DLD1 (cell line): ENCODE results near the gene ANTXR1.

Experiments used
- in situ Hi-C: cut with HindIII; loops from 2 replicates; pipeline ENCODE4 v1.10.0; 2017; ENCODE audit warnings: low sequenced_read_pairs

ANTXR1 gene

DNA sequence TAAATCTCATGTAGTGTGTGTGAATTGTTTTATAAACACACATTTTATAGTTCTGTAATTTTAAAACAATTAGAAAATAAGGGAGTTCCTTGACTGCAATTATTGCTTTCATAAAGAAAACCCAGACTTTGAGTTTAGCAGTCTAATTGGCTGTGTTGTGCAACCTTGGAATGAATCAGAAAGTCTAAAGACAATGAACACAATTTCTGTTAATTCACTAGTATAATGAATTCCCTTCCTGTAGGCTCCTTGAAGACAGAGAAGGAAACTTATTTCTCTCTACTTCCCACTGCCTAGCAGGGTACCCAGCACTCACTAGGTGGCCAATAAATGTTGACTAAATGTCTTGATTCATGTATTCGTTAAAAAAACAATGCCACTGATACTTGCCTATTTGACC, 79.9 kb downstream of the ANTXR1 start:
- in situ Hi-C loops, result no loop called here

DNA sequence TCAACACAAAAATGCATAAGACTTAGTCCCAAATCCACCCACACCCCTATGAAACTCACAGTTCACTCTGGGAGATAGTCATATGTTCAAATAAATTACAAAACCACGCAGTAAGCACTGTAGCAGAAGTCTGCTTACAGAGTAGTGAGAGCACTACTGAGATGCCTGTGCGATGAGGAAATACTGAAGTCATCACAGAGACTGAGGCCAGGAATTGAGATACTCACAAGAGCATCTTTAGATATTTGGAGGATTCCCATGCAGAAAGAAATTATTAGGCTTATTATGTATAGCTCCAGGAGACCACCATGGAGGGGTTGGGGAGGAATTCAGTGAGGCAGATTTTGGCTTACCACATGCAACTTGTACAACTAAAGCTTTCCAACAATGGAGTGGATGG, 82.3 kb downstream of the ANTXR1 start:
- in situ Hi-C loops, result no loop called here

DNA sequence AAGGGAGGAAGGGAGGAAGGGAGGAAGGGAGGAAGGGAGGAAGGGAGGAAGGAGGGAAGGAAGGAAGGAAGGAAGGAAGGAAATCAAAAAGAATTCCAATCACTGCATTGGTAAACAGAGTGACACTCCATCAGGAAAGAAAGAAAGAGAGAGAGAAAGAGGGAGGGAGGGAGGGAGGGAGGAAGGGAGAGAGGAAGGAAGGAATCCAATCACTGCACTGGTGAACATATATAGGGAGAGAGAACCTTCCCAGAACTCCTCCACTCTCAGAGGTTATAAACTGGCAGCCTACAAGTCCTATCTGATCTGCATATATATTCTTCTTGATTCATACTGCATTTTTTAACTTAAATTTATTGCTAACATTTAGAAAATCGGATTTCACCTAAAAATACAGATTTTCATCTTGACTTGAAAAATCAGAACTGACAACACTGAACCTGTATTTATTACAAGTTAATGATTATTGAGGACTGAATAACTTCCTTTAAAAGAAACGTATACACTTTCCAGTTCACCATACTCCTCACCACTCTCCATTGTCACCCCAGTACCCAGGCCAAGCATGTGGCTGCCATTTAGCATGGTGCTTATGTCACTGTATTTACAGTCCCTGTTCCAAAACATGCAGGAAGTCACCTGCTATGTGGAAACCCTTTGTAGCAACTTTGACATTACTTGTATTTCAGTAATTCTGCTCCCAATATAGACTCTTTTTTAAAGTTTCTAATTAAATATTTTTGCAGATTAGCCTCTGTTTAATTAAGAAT, 83.5 kb downstream of the ANTXR1 start:
- in situ Hi-C loops, result no loop called here

DNA sequence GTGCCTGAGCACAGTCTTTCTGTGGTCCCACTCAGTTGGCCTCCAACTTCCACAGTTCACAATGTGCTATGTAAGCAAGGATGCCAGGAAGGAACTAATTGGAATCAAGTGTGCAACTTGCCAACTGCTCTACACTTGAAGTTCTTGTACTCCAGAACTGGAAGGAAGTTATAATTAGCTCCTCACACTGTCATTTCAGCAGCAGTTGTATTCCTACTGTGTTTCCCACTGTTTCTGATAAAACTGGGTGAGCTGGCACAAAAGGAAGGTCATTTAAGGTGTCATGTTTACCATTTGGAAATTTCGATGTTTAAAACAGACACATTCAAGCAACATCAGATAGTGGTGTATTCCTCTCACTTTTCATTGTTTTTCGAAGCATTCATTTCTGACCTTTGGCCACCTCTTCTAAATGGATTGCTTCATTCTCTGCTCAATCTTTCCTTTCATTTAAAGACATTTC, 84.2 kb downstream of the ANTXR1 start:
- in situ Hi-C loops, result no loop called here

DNA sequence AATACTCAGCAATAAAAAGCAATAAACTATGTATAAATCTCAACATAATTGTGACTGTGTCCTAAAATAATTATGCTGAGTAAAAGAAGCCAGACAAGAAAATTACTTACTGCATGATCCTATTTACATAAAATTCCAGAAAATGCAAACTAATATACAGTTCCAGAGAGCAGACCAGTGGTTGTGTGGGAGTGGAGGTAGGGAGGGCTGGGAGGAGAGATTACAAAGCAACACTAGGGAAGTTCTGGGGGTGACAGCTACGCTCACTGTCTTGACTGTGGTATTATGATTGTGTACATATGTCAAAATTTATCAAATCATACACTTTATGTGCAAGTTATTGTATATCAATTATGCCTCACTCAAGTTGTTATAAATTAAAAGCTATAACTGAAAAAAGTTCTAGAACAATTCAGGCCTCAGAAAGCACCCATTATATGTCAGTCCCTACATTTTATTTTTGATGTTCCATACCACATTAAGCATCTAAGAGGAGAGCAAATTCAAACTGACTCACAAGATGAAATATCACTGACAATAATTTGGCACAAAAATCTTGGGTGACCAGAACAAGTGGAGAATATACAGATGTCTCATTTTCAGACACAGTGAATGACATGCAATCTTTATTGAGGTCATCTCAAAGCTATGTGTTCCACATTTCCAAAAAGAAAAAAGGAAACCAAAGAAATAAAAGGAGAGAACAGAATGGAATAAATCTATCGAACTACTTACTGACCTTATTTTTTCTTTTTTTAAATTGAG, 85.1 kb downstream of the ANTXR1 start:
- in situ Hi-C loops, result no loop called here

DNA sequence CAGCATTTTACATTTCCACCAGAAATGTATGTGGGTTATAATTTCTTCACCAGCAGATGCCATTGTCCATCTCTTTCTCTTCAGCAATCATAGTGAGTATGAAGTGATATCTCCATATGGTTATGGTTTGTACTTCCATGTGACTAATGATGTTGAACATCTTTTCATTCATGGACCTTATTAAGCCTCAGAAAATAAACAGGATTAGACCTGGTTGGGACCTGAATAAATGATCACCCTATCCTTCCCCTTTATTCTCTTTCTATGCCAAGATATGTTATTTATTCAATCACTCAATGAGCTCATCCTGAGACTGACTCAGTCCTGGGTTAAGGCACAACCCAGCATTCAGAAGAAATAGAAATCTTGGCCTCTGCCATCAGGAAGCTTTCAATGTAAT, 86.6 kb downstream of the ANTXR1 start:
- in situ Hi-C loops, result no loop called here

DNA sequence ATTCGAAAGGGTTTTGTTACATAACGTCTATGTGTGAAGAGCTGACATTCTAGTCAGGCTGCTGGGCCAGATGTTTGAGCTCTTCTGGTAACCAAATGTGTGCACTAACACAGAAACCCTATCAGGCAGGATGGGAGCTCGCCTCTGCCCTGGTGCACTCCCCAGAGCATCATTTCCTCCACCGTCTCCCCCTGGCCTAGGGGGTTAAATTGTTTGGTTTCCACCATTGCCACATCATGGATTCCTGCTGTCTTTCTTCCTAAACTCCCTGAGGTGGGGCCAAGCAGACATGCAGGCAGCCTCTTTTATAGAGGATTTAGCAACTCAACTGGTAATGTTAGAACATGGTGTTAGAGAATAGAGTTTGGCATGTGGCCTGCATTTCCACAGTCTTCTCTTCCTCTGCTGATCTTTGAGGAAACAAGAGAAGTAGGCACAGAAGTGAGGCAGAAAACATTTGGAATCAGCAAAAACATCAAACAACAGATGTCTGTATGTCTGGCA, 87.3 kb downstream of the ANTXR1 start:
- in situ Hi-C loops, result no loop called here

DNA sequence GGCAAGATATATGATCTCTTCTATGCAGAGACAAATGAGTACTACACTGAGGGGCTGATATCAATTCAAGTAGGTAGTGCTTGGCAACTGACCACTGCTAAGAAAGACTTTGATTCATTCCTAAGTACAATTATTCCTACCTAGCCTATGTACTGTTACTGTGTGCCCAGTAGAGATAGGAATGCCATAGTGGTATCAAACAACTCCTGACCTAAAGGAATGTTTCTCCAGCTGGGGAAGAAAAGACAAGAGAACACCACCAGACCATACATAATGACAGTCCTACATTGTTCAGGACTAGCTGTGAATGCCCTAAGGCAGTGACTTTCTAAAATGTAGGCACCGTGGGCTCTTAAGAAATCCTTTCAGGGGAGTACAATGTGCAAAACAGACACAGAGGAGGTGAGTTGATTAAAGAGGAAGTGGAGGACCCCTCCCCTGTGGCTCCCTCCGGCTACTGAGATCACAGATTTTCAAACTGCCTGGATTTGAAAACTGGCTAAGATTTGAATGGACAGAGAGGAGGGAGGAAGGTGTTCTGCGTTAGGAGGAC, 89.1 kb downstream of the ANTXR1 start:
- in situ Hi-C loops, result no loop called here

DNA sequence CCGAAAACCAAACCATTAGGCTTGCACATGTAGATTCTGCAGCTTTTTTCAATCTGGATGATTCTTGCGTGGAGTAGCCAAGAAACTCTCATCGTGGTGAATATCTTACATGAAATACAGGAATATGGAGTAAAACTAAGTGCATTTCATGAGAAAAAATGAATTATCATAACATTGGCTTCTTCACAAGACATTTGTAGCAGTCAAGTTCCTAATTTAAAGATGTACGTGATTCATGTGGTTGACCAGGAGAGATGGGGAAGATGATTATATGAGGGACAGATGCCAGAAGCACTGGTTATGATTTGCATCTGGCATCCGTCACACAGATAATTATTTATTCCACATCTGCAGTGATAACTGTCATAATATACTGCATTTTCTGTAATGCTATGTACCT, 90.4 kb downstream of the ANTXR1 start:
- in situ Hi-C loops, result no loop called here

DNA sequence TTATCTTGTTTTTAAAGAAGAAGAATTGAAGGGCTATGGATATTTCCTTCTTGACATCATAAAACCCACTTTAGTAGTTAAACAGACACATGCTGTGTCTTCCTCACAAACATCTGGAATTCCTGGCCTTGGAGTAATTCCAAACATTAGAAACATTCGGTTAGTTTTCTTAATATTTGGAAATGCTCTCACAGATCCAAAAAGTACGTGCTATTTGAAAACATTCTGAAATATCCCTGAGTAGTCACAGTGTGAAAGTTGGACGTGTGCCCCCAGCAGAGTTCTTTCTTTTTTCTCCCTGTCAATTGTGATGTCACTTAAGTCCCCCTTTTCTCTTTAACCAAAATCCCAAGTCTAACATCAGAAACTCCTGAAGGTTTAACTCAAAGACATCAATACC, 91.3 kb downstream of the ANTXR1 start:
- in situ Hi-C loops, result no loop called here

DNA sequence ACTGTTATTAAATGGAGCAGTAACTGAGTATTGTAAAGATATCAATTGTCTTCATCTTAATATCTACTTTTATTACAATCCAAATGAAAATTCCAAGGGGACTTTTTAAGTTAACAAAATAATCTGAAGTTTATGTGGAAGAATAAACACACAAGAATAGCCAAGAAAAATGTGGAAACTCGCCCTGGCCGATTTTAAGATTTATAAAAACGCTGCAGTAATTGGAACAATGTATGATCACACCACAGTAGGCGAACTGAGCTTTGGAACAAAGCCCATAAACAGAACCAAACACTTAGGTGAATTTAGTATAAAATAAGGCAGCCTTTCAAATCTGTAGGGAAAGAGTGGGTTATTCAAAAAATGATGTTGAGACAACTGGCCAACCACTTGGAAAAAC, 96.3 kb downstream of the ANTXR1 start:
- in situ Hi-C loops, result no loop called here

DNA sequence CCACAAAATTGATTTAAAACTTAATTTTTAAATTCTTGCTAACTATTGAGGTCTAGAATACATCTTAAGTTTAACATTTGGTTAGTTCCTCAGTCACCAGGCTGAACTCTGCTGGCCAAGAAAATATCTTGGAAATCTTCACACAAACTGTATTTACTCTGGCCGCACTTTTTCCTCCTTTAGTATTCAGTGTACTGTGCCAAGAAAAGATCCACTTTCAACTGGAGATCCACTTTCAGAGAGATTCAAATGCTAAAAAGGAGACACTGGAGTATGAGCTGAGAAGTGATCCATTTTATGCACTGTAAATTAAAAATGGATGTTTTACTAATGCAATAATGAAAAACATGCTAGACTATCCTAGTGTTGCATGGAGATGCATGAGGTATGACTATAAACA, 98.1 kb downstream of the ANTXR1 start:
- in situ Hi-C loops, result no loop called here

DNA sequence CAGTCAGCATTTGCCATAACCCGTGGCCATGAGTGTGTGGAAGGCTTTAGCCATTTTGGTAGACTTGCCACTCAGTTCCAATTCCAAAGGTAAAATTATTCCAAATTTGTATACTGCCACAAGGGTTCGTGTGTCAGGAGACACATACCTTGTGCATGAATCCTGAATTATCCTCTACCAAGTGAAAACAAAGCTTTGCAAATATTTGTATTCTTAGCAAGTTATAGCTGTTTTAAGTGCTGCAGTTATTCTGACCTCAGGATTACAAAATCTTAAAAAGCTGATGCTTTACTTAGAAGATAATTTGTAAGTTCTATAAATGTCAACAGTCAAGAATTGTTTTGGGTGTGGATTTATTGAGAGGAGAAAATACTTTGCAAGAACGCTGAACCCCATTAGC, 100.6 kb downstream of the ANTXR1 start:
- in situ Hi-C loops, result no loop called here

DNA sequence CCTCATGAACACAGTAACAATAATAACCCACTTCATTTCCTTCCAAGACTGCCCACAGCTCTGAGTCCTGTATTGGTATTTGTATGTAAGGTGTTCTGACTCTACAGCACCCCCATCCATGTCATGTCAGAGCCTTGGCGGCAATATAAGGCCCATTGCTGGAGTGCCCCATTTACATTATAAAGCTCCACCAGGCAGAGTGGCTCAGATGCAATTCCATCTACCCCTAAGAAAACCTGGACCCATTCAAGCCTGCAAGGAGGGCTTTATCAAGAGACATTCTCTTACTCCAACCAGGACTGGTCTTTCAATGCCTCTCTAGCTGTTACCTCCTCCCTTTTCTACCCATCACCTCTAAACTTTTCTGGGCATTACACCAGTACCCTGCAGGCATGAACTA, 101.6 kb downstream of the ANTXR1 start:
- in situ Hi-C loops, result no loop called here

DNA sequence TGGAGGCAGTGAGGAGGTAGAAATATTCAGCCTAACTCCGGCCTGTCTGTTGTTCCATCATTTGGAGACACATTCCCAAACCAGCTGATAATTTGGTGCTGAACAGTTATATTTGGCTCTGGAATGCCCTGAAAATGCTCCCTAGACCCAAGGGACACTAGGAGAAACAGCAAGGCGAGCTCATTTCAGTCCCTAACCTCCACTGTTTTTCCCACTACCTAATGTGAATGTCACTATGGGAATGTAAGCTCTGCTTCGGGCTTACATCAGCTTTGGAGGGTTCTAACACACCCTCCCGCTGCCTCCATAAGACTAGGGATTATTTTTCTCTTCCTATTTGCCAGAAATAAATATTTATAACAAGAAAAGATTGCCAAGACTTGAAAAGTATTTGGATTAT, 103.5 kb downstream of the ANTXR1 start:
- in situ Hi-C loops, result no loop called here

DNA sequence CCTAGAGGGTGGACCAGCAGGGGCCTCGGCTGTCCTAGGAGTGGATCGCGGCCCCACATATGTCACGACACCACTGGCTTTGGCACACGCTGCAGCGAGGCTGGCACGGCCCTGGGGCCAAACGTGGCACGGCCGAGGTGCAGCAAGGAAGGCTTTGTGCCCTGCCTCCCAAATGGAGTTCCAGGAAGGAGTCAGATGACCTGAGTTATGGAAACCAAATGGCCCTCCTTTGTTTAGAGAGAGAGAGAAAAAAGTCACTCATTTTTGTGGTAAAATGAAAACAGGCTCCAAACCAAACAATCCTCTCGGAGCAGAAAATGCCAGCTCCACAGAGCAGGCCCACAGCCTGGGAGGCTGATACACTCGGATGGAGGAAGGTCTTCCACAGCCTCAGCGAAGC, 105.6 kb downstream of the ANTXR1 start:
- in situ Hi-C loops, result no loop called here

DNA sequence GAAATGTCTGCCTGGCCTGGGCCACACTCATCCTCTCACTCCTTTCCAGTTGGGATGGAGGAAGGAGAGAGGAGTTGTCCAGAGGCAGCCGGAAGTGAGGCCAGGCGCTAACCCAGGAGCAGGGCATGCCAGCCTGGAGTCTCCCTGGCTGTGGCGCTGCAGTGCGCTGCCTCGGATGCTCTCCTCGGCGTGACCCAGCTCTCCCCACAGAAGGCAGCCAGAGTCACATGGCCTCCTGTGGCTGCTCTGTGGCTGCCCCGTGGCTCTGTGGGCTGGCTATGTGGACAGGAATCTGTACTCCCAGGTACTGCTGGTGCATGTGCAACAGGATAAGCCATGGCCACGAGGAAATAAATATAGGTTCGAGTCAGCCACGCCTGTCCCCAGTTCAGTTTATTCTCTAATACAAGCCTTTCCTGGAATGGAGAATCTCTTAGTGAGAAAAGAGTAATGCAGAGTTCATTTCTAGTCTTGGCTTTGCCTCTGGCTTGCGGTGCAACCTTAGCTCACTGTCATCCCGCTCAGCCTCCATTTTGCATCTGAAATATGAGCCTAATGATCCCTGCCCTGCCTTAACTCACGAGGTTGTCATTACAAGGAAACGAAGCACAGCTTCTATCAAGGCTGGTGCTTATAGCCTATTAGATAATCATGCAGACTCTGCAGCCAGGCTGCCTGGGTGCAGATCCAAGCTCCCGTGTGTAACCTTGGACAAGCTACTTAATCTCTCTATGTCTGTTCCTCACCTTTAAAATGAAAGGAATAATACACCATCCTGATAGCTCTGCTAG, 106.3 kb downstream of the ANTXR1 start:
- in situ Hi-C loops, result no loop called here

DNA sequence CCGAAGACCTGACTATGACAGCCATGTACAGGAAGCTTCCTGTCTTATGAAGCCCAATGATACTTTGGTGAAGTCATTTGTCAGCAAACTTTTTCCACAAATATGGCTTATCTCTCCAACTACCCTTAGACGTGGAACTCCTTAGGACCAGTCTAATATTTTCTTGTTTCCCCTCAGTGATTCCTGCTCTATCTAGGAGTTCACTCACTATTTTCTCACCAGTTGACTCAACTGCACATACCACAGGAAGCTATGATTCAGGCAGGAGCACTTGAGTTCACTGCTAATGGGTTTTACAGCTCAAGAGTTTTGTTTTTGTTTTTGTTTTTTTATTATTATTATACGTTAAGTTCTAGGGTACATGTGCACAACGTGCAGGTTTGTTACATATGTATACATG, 109.3 kb downstream of the ANTXR1 start:
- in situ Hi-C loops, result no loop called here

DNA sequence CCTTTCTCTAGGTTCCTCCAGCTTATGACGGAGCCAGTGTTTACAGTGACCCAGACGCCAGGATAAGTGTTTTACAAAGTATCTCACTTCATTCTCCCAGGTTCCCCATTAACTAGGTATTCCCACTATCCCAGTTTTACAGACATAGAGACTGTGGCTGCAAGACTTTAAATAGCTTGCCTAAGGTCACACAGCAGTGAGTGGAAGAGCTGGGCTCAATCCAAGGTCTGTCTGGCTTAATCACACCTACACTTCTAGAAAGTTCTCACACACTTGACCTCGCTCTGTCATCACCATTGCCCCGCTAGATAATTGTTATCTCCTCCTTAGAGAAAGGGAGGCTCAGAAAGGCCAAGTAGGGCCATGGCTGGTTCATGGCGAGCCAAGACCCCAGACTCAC, 110.2 kb downstream of the ANTXR1 start:
- in situ Hi-C loops, result no loop called here

DNA sequence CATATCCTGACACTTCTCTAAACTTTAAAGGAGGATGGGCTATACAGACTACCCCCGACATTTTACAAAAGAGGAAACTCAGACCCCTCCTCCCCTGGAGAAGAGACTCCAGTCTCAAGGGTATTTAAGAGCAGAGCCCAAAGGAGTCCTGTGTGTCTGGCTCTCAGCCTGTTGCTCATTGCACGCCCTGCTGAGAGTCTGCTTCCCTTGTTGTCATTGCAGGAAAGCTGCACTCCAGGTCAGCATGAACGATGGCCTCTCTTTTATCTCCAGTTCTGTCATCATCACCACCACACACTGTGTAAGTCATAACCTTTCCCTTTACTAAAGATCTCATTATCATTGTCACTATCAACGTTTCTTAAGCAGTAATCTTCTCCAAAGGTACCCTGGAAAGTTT, 111.4 kb downstream of the ANTXR1 start:
- in situ Hi-C loops, result no loop called here

DNA sequence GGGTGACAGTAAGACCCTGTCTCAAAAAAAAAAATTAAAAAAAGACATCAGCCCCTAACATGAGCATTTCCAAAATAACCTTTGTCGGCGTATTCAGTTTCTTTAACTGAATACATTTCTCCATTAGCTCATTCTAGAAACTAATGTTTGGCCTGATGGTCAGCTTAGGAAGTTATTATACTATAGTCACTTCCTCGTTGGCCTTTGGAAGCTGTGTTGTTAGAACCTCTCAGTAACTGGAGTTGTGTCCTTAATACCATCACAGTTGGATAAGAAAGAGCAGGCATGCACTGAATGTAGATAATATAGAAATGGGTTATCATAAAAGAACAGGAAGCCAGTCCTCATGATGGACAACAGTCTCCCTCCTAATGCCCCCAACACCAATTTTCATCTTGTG, 112.8 kb downstream of the ANTXR1 start:
- in situ Hi-C loops, result no loop called here
